NCI-H510A treated with DMSO at 0.1 percent for 48 hours (cell line): ENCODE results near the gene MYB.
"Not testable (repeated sequence)": the region's sequence is repeated elsewhere in the genome, so short reads cannot be mapped to it uniquely, and the experiment has no call there.

Source experiments
- DNase-seq: peaks from one replicate; lab custom pipeline; 2025; lab: John Stamatoyannopoulos, UW

MYB gene

GRCh38 chr6:135164387-135164786 is 16.7 kb upstream of the MYB start:
- not testable (repeated sequence) for DNase-seq

- no peak for DNase-seq
Measured at GRCh38 chr6:135165031-135165430, 16.1 kb upstream of the MYB start.

GRCh38 chr6:135166515-135166914 is 14.6 kb upstream of the MYB start:
- DNase-seq: no peak

GRCh38 chr6:135167617-135168016 is 13.5 kb upstream of the MYB start:
- DNase-seq: no peak

DNA sequence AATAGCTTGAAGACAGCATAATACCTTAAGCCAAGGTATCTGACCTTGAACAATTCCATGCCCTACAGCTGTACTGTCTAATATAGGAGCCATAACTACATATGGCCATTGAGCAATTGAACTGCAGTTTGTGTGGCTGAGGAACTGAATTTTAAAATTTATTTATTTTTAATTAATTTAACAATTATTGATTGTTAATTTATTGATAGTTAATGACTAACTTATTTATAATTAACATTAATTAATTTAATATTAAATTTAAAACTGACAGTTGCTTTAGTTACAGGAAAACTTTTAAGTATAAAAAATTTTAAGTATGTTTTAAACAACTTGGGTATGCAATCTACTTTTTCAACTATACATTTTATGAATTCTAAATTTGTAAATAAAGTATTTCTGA is 12.3 kb upstream of the MYB start:
- DNase-seq: no peak

DNA sequence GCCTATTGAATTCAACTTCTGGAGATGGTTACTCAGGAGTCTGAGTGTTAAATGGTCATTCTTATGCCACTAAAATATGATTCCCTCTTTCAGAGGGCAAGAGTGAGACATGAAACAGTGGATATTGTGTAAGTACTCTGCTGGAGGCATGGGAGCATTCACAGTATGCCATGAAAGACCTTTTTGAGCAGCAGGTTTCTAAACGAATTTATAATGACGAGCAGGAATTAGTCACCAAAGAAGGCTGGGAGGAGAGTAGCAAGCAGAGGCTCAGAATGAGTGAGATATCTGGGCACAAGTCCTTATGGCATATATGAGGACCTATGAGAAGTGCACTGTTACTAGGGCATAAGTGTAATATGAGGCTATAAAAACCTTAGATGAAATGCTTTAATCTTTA is 10.9 kb upstream of the MYB start:
- DNase-seq: no peak

- DNase-seq: no peak
Measured at GRCh38 chr6:135170849-135171248, 10.3 kb upstream of the MYB start.

DNA sequence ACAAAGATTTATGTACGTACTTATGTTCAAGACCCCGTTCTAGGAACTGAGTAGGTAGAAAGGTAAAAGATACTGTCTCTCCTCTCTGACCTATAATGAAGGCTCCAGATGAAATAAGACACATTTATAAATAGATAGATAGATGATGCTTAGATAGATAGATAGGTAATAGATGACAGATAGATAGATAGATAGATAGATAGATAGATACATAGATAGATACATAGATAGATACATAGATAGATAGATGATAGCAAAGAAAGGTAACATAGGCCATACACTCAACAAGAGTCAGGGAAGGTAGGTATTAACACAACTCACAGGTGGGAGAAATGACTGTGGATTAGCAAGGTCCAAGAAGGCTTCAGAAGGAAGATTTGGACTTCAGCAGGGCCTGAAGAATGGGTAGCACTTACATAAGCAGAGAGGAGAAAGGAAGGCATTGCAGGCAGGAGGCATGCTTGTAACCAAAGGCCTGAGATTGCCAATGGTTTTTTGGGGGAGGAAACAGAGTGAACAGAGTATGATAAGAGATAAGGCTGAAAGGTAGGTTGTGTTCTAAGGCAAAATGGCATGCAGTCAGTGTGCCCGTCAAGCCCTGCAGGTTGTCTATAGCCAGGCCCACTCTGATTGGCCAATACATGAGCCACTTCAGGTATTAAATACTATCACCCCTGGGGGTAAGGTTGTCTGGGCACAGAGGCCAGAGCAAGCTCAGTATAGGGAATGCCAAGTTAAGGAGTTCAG is 7.7 kb upstream of the MYB start:
- no peak for DNase-seq

DNA sequence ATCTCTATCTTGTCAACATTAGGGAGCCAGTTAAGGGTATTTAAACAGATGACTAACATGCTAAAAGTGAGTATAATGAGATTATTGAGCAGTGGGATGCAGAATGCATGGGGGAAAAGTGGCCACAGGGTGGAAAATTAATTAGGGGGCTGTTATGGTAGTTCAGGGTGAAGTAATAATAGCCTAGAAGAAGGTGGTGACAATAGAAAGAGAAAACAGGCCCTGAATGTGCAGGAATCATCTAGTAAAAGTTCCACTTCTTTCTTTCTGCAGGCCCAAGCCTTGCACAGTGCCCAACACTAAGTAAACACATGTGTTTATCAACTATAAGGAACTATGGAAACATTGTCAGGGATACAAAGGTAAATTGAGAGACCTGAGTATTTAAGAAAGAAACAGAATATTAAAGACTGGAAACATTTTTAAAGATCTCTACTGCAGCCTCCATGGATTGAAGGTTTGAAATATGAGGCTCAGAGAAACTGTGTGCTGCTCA is 7.1 kb upstream of the MYB start:
- DNase-seq: no peak

DNA sequence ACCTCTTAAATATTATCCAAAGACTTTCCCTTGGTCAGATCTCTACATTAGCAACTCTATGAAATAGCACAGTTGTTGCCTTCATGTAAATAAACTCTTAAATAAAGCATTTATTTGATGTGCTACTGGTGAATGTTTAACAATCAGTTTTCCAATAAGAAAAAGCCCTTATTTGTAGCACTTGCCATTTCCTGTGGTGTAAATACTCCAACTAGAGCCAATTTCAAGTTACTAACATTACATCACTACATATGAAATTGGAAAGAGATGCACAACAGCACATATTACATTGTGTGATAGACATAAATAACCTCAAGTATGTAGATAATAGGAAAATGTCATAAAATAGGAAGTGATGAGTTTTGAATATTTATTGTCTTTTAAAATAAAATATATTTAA is 5.0 kb upstream of the MYB start:
- no peak for DNase-seq

GRCh38 chr6:135176464-135176863 is 4.6 kb upstream of the MYB start:
- no peak for DNase-seq

DNA sequence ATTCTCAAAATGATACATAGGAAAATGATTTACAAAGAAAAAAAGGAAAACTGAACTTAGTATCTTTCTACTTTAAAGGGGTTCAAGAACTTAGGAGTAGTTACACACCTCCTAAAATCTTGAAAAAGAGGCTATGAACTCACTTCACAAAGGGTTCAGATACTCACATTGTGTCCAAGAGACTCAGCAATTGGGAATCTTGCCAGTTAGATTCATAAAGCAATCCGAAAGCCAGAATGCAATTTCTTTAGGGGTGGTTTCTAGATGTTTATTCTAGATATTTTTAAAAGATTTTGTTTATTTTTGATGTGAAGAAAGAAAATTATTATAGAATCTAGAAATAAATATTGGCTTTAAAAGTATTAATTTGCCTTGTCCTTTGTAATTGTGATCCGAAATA is 1.7 kb upstream of the MYB start:
- DNase-seq: no peak

DNA sequence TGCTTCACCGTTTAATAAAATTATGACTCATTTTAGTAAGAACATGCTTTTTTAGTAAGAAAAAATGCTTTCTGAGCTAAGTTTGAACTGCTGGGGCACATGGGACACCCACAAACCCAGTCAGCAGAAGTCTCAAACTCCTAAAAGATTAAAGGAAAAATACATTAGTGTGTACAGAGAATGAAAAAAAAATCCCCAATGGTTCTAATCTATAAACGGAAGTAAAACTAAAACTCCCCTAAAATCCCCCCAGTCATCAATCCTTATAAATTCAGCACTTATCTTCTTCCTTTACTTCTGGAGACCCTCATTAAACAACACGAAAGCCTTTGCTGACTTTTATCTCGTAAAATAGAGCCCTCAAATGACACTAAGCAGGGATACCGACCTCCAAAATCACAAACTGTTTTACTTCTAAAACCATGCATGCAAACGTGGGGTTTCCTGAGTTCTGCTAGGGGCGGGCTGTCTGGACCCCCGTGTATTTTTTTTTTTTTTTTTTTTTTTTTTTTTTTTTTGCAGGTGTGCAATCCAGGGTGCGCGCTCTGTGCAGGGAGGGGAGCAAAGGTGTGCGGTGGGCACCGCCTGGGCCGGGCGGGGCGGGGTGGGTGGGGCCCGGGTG is 1.1 kb upstream of the MYB start:
- no peak for DNase-seq

DNA sequence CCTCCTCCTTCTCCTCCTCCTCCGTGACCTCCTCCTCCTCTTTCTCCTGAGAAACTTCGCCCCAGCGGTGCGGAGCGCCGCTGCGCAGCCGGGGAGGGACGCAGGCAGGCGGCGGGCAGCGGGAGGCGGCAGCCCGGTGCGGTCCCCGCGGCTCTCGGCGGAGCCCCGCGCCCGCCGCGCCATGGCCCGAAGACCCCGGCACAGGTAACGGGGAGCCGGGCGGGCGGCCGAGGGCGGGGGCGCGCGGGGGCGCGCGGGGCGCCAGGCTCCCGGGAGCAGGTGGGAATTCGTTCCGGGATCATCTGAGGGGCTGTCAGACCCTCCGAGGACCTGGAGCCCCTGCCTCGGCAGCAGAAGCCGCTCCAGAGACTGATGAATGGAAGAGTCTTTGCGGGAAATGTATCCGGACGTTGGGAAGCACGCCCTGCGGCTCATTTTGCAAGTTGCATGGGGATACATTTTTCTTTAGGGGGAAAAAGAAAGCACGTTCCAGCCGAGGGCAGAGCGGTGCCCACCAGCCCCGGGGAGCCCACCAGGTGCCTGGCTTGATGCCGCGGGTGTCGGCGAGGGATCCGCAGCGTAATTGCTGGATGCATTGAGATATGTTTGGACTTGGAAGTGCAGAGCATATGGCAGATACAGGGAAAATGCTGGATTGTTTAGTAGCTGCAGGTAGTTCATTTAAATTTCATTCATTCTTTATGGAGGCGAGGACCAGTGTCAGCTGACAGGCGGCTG is 394 bp downstream of the MYB start:
- peak; percentile 41 for DNase-seq

DNA sequence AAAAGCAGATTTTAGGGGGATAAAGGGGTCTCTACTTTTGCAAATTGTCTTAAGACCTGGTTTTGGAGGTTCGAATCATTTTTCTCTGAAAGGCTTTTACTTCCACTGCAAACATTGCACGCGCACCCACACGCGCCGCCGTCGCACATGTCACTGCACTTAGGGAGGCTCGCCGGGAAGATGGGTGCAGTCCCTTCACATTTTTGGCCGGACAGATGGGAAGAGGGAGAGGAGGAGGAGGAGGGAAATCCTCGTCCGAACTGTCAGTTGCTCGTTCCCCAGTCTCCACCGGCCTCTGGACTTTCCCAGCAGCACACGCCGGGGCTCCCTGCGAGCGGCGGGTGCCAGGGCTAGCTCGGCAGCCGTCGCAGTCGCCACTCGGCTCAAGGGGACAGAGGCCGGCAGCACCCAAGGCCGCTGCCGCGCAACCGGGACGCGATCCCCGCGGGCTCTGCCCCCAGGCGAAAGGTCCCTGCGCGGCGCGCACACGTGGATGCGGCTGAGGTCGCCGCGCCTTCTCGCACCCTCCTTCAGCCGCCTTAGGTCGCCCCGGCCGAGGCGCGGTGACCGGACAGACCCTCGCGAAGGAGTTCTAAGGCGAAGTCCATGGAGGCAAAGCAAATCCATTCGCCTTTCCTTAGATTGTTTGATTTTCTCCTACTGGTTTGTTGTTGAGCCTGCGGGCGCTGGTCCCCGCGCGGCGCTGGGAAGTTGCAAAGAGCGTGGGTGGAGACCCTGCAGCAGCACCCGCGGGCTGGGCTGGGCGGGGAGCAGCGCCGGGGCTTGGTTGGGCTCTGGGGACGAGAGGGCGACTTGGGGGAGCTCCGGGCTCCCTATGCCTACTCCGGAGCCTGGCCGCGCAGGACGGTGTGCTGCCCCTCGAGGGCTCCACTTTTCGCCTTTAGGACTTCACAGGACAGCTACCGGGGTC is 1.2 kb downstream of the MYB start:
- peak; percentile 24 for DNase-seq

GRCh38 chr6:135183002-135183531 is 2.0 kb downstream of the MYB start:
- DNase-seq: no peak

DNA sequence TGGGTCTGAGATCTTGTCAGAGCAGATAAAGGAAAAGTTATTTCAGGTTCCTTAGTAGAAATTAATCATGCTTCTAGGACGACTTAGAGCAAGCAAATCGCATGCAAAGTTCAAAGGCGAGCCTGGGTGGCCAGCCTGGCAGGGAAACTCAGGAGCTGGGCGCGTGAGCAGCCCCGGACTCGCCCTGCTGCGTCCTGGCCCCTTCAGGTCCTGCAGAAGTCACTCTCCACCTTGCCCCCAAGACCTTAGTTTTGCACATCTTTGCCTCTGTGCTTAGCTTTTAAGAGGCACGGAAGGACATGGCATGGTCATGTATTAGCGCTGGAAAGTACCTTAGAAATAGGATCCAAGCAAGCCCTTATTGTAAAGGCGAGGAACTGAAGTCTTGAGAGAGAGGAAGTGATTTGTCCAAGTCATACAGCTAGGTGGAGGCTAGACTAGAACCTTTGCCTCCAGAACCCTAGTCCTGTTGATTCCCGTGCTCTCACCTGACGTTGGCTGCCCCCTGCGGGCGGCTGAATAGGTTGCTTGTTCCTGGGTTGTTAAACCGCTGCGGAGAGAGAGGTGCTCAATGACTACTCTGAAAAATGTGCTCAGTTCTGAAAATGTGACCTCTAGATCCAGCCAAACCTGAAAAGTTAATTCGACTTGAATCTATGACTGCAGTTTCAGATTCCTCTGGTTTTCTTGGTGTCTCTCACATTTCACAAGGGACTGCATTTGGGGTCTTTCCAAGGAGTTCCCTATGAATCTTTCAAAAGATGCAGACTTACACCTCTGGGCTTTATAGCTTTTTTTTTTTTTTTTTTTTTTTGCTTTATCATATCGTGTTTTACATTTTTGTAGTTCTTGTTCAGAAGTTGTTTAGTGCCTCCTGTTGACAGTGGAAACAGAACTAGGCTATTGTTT is 2.7 kb downstream of the MYB start:
- peak; percentile 36 for DNase-seq

DNA sequence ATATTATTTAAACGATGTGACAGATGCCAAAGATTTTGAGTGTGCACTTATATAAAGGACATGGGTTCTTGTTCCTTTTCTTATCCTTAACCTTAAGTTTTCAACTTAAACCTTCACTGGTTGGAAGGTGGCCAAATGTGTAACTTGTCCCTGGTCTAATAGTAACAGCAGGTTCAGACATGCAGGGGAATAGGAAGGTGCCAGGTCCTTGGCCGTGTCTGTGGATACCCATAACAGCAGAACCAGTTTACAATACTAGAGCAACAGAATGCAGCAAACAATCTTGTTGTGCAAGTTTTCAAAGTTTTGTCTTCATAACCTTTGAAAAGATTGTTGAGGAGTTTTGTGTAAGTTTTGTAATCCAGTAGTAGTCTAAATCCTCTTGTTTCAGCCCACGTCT is 4.4 kb downstream of the MYB start:
- no peak for DNase-seq

DNA sequence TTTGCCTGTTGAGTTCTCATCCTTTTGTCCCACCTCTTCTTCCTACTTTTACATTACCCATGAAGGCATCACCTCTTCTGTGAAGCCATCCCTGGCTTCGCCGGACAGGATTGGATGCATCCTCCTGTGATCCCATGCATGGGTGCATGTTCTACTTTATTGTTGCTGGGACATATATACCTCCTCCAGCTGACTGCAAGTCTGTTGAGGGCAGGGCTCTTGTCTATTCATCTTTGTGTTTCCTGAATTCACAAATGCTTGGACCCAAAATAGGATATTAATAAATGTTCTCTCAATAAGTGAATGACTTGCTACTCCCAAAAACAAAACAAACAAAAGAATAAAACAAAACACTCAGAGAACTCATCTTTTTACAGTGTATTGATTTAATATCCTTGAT is 5.1 kb downstream of the MYB start:
- DNase-seq: no peak

DNA sequence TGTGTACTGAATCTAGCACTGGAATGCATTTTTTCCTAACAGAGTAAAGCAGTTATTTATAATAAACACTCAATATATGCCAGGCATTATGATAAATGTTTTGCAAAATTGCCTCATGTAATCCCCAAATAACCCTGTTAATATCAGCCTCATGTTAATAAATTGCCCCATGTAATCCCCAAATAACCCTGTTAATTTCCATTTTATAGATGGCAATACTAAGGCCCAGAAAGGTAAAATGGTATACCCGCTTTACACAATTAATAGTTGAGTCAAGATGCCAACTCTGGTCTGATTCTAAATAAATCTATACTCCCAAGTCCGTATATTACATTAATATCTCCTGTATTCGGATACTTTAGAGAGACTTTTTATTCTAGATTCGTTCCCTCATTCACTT is 6.3 kb downstream of the MYB start:
- no peak for DNase-seq

DNA sequence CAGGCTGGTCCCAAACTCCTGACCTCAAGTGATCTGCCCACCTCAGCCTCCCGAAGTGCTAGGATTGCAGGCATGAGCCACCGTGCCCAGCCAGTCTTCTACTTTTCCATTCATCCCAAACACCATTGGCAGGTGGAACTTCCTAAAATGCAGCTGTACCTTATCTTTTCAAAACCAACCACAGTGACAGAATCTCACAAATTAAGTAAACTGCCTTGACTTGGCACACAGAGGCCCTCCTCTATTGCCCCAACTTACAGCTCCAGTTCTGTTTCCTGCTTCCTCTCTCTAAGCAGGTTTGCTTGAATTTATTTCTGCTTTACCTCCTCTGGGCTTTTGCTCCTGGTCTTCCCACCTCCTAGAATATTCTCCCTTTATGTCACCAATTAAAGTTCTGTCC is 7.6 kb downstream of the MYB start:
- no peak for DNase-seq
